ENCODE measurements around the gene PKP2. TPM values are rescaled to one million over a fixed set of nuclear protein-coding genes. Genes with fewer than 3 reads are reported as not detected.

The PKP2 gene
- total and polyA plus RNA-seq, 9 of the 15 experiments (the other 6 are each of a cell fraction or from before 2014, with no cell fraction given), result 1.6 to 4.2 (median 2.8) TPM

DNA sequence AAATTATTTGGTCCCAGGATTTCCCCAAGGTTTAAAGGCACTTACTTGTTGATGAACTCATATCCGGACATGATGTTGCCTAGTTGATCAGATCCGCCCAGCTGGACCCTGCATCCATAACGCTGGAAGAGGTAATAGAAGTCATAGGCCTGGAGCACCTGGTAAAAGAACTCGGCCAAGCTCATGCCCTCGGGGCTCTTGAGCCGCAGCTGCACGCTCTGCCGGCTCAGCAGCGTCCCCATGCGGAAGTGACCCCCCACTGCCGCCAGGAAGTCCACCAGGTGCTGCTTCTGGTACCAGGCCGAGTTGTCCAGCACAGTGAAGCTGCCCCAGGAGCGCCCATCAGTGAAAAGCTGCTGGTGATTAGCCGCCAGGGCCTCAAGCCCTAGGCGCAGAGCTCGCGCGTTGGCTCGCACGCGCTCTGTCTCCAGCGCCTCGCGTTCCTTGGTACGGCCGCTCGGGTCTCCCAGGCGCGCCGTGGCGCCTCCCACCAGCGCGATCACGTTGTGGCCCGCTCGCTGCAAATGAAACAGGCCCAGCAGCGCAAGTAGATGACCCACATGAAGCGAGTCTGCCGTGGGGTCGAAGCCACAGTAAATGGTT, 141.4 kb downstream of the PKP2 start (continued):
- peak; percentile 56; the same call in 1 of the 2 replicates for TF ChIP-seq BHLHE40 (IDR thresholded peaks at IDR 0.05; ENCODE audit: low read length)
- 0 out of 2 replicates have a peak, but pooled peaks have one; percentile 16 for TF ChIP-seq DPF2 (IDR thresholded peaks at IDR 0.05)
- TF ChIP-seq, protein P1, sequence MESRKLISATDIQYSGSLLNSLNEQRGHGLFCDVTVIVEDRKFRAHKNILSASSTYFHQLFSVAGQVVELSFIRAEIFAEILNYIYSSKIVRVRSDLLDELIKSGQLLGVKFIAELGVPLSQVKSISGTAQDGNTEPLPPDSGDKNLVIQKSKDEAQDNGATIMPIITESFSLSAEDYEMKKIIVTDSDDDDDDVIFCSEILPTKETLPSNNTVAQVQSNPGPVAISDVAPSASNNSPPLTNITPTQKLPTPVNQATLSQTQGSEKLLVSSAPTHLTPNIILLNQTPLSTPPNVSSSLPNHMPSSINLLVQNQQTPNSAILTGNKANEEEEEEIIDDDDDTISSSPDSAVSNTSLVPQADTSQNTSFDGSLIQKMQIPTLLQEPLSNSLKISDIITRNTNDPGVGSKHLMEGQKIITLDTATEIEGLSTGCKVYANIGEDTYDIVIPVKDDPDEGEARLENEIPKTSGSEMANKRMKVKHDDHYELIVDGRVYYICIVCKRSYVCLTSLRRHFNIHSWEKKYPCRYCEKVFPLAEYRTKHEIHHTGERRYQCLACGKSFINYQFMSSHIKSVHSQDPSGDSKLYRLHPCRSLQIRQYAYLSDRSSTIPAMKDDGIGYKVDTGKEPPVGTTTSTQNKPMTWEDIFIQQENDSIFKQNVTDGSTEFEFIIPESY (CRISPR knock-in tag; IDR thresholded peaks at IDR 0.05), result 0 out of 2 replicates have a peak, but pooled peaks have one; percentile 21
- peak; percentile 68 for TF ChIP-seq RB1 (IDR thresholded peaks at IDR 0.05; ENCODE audit: low read depth)
- TF ChIP-seq, protein P2, sequence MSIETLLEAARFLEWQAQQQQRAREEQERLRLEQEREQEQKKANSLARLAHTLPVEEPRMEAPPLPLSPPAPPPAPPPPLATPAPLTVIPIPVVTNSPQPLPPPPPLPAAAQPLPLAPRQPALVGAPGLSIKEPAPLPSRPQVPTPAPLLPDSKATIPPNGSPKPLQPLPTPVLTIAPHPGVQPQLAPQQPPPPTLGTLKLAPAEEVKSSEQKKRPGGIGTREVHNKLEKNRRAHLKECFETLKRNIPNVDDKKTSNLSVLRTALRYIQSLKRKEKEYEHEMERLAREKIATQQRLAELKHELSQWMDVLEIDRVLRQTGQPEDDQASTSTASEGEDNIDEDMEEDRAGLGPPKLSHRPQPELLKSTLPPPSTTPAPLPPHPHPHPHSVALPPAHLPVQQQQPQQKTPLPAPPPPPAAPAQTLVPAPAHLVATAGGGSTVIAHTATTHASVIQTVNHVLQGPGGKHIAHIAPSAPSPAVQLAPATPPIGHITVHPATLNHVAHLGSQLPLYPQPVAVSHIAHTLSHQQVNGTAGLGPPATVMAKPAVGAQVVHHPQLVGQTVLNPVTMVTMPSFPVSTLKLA (conservative IDR thresholded peaks at IDR 0.05), result peak in 1 of 2 experiments; percentile 69; a peak in 2 of 4 replicates
- TF ChIP-seq CREB1 (IDR thresholded peaks at IDR 0.05), result no peak; the same call in 1 of the 2 replicates
- TF ChIP-seq CREB1 (CRISPR knock-in tag; IDR thresholded peaks at IDR 0.05), result peak; percentile 55; the same call in 1 of the 2 replicates
- TF ChIP-seq CBX3 (IDR thresholded peaks at IDR 0.05; ENCODE audit: borderline replicate concordance in 1 of 2, low read length in 2 of 2), result peak in 1 of 2 experiments; percentile 59; a peak in 1 of 3 replicates
- TF ChIP-seq CREBBP (IDR thresholded peaks at IDR 0.05; ENCODE audit: low read depth, low read length), result no peak
- TF ChIP-seq, protein P3, sequence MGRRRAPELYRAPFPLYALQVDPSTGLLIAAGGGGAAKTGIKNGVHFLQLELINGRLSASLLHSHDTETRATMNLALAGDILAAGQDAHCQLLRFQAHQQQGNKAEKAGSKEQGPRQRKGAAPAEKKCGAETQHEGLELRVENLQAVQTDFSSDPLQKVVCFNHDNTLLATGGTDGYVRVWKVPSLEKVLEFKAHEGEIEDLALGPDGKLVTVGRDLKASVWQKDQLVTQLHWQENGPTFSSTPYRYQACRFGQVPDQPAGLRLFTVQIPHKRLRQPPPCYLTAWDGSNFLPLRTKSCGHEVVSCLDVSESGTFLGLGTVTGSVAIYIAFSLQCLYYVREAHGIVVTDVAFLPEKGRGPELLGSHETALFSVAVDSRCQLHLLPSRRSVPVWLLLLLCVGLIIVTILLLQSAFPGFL (CRISPR knock-in tag; IDR thresholded peaks at IDR 0.05), result 0 out of 2 replicates have a peak, but pooled peaks have one; percentile 97
- TF ChIP-seq PTRF (tag; IDR thresholded peaks at IDR 0.05), result no peak
- TF ChIP-seq NFATC3 (IDR thresholded peaks at IDR 0.05), result no peak
- peak; percentile 32 for TF ChIP-seq HMGN3 (IDR thresholded peaks at IDR 0.05; ENCODE audit: borderline replicate concordance, extremely low read depth, insufficient read length, low read depth, low read length)
- TF ChIP-seq DACH1 (IDR thresholded peaks at IDR 0.05; ENCODE audit: partially characterized antibody), result peak; percentile 25
- 0 out of 2 replicates have a peak, but pooled peaks have one; percentile 54 for TF ChIP-seq ELF2 (CRISPR knock-in tag; IDR thresholded peaks at IDR 0.05)
- TF ChIP-seq ZNF766 (CRISPR knock-in tag; conservative IDR thresholded peaks at IDR 0.05), result 0 out of 2 replicates have a peak, but pooled peaks have one; percentile 17
- no peak for TF ChIP-seq XRCC3 (IDR thresholded peaks at IDR 0.05)
- TF ChIP-seq ZNF232 (CRISPR knock-in tag; IDR thresholded peaks at IDR 0.05), result 0 out of 2 replicates have a peak, but pooled peaks have one; percentile 87
- TF ChIP-seq POLR2AphosphoS5 (IDR thresholded peaks at IDR 0.05; ENCODE audit: control insufficient read depth, insufficient read depth, low read depth, low read length), result peak; percentile 31; the same call in 1 of the 2 replicates
- TF ChIP-seq, protein P4, sequence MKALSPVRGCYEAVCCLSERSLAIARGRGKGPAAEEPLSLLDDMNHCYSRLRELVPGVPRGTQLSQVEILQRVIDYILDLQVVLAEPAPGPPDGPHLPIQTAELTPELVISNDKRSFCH (CRISPR knock-in tag; IDR thresholded peaks at IDR 0.05), result no peak
- TF ChIP-seq, protein P4 (tag; IDR thresholded peaks at IDR 0.05), result peak; percentile 21
- TF ChIP-seq PCBP2 (IDR thresholded peaks at IDR 0.05; ENCODE audit: low read depth, low read length, poor library complexity, severe bottlenecking), result no peak
- 0 out of 2 replicates have a peak, but pooled peaks have one; percentile 85 for TF ChIP-seq NR1H2 (CRISPR knock-in tag; IDR thresholded peaks at IDR 0.05)
- peak in 1 of 2 experiments; percentile 26; a peak in 1 of 4 replicates for TF ChIP-seq RCOR1 (IDR thresholded peaks at IDR 0.05; ENCODE audit: borderline replicate concordance in 1 of 2, low read depth in 2 of 2, low read length in 2 of 2)
